A204.1 (cell line): ENCODE data around the gene RNF144B.
"Not testable (repeated sequence)": the region's sequence is repeated elsewhere in the genome, so short reads cannot be mapped to it uniquely, and the experiment has no call there.

Source experiments
- FAIRE-seq: peaks from 2 replicates; lab custom pipeline; 2012; peaks lifted over from hg19 to GRCh38; lab: Jason Lieb, UNC

The RNF144B gene

GRCh38 chr6:18371656-18372055 is 15.5 kb upstream of the RNF144B start:
- FAIRE-seq: no peak

GRCh38 chr6:18380158-18380836 is 6.9 kb upstream of the RNF144B start:
- no peak for FAIRE-seq

- no peak for FAIRE-seq
Measured at GRCh38 chr6:18380851-18381250, 6.3 kb upstream of the RNF144B start.

DNA sequence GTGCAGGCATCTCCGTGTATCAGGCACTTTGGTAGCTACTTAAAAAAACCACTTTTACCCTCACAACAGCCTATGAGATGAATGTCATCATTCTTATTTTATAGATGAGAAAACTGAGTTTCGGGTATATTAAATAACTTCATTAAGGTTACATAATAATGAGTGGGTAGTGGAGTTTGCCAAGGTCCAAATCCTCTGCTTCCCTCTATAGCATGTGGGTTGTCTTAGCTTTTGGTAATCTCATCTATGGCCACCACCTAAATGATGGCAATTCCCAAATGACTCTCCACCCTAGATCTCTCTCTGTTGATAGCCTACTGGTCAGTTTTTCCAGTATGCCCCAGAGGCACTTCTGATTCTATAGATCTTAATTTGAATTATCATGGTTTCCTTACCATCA is 3.7 kb upstream of the RNF144B start:
- no peak for FAIRE-seq

DNA sequence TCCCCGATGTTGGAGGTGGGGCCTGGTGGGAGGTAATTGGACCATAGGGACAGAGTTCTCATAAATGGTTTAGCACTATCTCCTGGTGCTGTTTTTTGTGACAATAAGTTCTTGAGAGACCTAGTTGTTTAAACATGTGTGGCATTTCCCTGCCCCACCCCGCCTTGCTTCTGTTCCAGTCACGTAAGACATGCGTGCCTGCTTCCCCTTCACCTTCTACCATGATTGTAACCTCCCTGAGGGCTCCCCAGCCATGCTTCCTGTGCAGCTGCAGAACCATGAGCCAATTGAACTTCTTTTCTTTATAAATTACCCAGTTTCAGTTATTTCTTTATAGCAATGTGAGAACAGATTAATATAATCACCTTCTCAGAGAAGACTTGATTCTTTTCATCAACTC is 2.5 kb upstream of the RNF144B start:
- FAIRE-seq: no peak

DNA sequence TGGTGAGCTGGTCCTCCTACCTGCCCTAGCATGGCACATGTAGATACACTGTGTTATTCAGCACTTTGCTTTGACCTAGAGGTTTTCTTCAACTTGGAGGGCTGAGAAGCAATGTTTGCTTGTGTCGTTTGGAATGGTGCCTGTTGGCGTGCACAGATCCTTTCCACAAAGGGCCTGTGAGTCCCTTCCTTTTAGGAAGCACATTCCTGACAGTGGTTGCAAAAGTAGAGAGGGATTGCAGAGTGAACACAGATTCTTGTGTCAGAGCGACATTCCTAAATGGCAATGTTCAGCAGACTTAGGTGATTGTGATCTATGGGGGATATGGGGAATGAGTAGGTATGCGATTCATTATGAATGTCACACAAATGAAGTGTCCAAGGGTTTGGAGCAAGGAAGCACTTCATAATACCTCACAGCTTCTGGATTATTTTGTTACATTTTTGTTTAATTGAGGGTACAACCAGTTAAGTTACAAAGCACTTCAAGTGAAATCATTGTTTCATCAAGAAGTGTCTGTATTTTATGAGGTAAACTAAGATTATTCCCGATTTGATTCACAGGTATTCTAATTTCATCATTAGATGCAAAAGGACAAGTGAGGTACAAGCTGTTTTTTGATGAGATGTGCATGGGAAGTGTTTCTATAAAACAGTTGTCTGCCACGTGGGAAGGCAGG is 713 bp upstream of the RNF144B start:
- FAIRE-seq: no peak

DNA sequence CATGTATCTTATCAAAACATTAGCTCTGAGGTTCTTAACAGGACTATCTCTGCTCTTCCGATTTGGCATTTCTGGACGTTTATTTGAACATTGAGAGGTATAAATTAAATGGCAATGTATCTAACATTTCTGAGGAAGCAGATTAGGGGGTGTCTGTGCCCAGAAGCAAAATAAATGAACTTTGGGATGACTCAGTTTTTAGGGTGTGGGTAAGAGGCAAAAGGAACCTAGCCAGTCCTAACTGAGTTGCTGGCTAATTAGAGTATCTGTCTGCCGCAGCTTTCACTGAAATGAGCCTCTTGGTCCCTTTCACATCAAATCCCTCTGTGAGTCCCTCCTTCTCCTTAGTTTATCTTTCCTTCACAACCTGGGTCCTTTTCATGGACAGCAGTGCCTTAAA is 1.1 kb downstream of the RNF144B start:
- FAIRE-seq: no peak

DNA sequence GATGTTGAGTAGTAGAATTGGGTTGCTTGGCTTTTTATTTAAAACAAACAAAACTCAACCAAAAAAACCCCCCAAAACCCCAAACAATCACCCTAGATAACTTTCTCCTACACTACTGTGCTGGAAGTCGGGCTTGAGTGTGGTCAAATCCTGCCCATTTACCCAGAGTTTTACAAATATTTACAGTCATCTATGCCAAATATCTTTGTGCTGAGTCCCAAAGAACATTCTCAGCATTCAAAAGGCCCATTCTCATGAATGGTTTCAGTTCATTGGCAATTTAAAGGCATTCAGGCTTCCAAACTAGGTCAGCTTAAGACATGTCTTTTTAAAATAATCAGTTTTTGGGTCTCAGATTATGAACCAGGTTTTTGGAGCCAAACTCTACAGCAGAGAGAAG is 1.8 kb downstream of the RNF144B start:
- FAIRE-seq: no peak

DNA sequence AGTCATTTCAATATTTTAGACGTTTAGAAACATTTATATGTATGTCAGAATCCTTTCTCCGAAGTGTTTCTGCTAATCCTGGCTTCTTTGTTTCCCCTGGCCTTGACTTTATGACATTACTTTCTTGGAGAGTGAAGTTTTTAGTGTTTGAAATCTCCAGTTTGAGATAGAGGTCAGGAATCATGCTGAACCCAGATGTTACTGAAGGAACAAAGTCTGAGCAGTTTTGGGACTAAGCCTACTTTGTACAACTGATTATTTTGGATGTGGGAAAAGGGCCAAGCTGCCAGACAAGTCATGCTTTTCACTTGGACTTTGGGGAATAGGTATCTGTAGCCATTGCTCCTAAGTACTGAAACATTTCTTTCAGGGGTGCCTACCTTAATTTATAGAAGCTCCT is 2.3 kb downstream of the RNF144B start:
- FAIRE-seq: no peak

- no peak for FAIRE-seq
Measured at GRCh38 chr6:18390476-18390875, 3.3 kb downstream of the RNF144B start.

- no peak for FAIRE-seq
Measured at GRCh38 chr6:18391023-18391422, 3.9 kb downstream of the RNF144B start.

DNA sequence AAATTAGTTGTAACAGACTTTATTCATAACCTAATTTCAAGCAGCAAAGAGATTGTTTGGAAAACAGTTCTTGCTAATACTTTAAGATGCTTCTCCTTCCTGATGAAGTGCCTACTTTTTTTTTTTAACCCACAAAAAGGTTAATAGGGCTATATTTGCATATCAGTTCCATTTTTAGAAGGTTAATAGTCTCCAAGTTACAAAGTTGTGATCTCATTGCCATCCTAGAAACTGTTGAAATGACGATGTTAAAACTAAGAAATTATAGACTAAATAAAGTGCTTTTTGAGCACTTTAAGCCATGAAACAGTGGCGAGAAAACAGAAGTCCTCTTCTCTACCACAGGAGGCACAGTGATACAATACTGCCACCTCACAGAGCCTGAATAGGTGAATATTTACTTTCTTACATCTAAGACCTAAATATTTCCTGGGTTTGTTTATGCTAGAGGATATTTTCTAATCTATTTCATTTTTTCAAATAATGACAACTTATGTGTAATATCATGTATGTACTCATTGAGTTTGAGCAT is 5.3 kb downstream of the RNF144B start:
- no peak for FAIRE-seq

DNA sequence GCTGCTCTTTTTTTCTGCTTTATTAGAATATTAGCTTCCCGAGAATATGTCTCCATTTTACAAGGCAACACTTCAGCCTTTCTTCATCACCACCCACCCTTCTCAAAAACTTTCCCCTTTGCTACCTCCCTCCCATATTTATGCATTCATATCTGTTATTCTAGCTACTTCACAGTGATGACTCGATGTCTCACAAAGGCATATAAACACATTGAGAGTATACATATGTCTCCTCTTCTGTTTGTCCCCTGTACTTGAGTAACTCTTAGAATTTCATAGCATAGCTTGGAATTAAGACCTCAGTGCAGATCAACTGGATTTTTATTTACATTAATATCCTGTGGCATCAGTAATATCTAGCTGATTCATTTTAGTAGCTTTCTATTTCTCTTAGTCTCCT is 6.5 kb downstream of the RNF144B start:
- FAIRE-seq: no peak

GRCh38 chr6:18395177-18395855 is 8.2 kb downstream of the RNF144B start:
- FAIRE-seq: no peak

DNA sequence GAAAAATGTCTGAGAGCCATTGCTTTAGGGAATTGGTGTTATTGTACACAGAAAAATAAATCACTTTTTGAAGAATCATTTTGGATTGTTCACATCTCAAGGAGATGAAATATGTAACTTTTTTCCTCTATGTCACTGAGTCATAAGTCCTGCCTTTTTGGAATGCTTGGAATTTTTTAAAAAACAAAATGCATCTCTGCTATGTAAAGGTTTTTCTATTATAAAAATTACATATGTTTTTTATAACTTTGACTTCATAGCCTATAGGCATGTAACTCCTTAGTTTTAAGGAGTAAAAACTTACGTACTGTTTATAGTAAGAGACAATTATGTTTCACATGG is 8.7 kb downstream of the RNF144B start:
- FAIRE-seq: no peak

GRCh38 chr6:18397701-18398100 is 10.6 kb downstream of the RNF144B start:
- no peak for FAIRE-seq

DNA sequence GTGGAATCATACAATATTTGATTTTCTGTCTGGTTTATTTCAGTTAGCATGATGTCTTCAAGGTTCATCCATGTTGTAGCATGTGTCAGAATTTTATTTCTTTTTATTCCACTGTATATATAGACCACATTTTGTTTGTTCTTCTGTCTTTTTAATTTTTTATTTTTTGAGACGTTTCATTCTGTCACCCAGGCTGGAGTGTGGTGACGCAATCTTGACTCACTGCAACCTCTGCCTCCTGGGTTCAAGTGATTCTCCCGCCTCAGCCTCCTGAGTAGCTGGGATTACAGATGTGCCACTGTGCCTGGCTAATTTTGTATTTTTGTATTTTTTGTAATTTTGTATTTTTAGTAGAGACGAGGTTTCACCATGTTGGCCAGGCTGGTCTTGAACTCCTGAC is 11.1 kb downstream of the RNF144B start:
- not testable (repeated sequence) for FAIRE-seq

- no peak for FAIRE-seq
Measured at GRCh38 chr6:18400831-18401446, 13.8 kb downstream of the RNF144B start.

- FAIRE-seq: not testable (repeated sequence)
Measured at GRCh38 chr6:18404965-18405364, 17.8 kb downstream of the RNF144B start.

DNA sequence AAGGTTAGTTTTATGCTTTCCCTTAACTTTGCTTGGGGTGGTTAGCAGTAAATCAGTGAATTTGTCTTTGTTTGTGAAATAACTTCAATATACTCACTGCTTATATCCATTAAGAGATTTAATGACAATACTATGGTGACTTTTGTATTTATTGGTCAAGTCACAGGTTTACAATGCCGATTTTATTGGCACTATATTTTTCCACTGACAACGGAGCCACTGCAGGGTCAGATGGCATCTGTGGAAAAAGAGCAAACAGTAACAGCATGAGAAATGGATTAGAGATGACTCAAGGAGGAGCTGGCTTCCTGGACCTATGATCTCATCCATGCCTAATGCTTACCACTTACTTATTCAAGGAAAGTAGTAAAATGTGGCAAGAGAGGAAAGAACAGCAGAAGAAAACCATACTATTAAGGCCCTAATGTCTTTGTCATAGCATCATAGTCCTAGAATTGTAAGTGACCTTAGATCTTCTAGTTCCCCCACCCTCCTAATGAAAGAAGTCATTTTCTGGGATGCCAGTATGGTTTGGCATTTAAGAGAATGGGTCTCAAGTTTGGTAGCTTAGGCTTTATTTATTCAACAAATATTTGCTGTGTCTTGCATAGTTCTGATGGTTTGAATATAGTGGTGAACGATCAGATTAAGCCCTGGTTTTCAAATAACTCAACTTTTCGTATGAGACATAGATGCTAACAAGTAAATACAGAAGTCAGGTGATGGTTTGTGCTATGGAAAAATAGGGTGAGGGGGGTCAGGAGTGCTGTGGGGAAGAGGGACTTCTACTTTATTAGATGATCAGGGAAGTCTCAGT is 18.5 kb downstream of the RNF144B start:
- no peak for FAIRE-seq

DNA sequence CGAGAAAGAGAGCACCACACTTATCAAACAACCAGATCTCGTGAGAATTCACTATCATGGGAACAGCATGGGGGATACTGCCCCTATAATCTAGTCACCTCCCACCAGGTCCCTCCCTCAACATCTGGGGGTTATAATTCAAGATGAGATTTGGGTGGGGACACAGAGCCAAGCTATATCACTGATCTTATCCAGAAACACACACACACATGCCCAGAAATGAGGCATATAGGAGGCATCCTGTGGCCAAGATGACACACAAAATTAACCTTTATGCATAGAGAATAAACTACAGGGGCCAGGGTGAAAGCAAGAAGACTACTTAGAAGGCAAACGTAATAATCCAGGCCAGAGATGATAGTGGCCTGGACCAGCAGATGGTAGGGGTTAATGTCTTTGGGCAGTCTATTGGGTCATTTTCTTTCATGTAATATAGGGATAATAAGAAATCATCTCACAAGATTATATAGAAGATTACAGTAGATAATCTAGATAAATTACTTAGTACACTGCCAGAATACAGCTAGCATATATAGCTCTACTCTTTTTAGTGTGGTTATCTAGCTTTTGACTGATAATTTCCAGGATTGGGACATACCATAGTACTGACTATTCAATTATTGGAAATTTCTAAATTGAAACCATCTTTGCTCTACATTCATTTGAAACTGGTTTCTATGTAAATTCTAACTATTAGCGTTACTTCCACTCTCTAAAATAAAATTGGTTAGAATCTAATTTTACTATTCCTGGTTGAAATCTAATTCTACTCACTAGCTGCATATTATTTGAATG is 20.0 kb downstream of the RNF144B start:
- no peak for FAIRE-seq
